ENCODE measurements around the gene LIMCH1.

GRCh38 chr4:41579526-41579925, 41.6 kb downstream of the LIMCH1 start:
- TF ChIP-seq EZH2 (IDR thresholded peaks at IDR 0.05; ENCODE audit: low read length, unreplicated experiment) (no peak), EZH2phosphoT487 (IDR thresholded peaks at IDR 0.05; ENCODE audit: borderline replicate concordance, low read length) (no peak)
- TF ChIP-seq, protein P1, sequence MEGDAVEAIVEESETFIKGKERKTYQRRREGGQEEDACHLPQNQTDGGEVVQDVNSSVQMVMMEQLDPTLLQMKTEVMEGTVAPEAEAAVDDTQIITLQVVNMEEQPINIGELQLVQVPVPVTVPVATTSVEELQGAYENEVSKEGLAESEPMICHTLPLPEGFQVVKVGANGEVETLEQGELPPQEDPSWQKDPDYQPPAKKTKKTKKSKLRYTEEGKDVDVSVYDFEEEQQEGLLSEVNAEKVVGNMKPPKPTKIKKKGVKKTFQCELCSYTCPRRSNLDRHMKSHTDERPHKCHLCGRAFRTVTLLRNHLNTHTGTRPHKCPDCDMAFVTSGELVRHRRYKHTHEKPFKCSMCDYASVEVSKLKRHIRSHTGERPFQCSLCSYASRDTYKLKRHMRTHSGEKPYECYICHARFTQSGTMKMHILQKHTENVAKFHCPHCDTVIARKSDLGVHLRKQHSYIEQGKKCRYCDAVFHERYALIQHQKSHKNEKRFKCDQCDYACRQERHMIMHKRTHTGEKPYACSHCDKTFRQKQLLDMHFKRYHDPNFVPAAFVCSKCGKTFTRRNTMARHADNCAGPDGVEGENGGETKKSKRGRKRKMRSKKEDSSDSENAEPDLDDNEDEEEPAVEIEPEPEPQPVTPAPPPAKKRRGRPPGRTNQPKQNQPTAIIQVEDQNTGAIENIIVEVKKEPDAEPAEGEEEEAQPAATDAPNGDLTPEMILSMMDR (conservative IDR thresholded peaks at IDR 0.05; ENCODE audit: low read depth, low read length): no peak

All from PC-3 (cell line).